GM10248 (cell line): ENCODE measurements around the gene ABHD1.
A peak's percentile ranks its signal among the peaks of the same experiment; 100 is the strongest.

Experiments used
- CTCF ChIA-PET: fragments of 300-600 bp; sonication (Branson Sonifier 250); formaldehyde crosslinking; extraction: SDS; loops from one replicate; lab custom pipeline; 2021; ENCODE audit warnings: antibody characterized with exemption; lab: Yijun Ruan, JAX
- POLR2A ChIA-PET: fragments of 350-650 bp; sonication (Branson Sonifier 250); formaldehyde crosslinking; extraction: SDS; loops from one replicate; lab custom pipeline; 2020; ENCODE audit warnings: antibody characterized with exemption; lab: Yijun Ruan, JAX
- DNase-seq: peaks from one replicate; pipeline ENCODE4 v3.0.0; 2012; ENCODE audit errors: extremely low spot score
- CTCF ChIP-seq: IDR thresholded peaks from 2 replicates; pipeline ENCODE4 v1.5.1; 2012; ENCODE audit warnings: mild to moderate bottlenecking, low read depth; ENCODE audit errors: extremely low read depth, missing control alignments, control extremely low read depth

ABHD1 gene

GRCh38 chr2:27092696-27093429 lies 30.8 kb upstream of the ABHD1 start:
- ChIA-PET POLR2A (no interaction called here), CTCF (interaction anchor here (1.4 to 10.8 kb wide), 7 partner anchors 8 to 590 kb away, joined by 3 to 105 read pairs (median 6); partner anchors contain the start of gene KHK)
- DNase-seq, result no peak
- TF ChIP-seq CTCF, result no peak

- no peak for DNase-seq
- POLR2A ChIA-PET, result no interaction called here
- TF ChIP-seq CTCF, result no peak
- CTCF ChIA-PET, result interaction anchor here (1.4 to 10.8 kb wide), 7 partner anchors 9 to 590 kb away, joined by 3 to 105 read pairs (median 6); partner anchors contain the start of gene KHK
Observed at GRCh38 chr2:27093430-27094352, 29.9 kb upstream of the ABHD1 start.

GRCh38 chr2:27094353-27094984 lies 29.1 kb upstream of the ABHD1 start:
- TF ChIP-seq CTCF, result no peak
- CTCF ChIA-PET, result interaction anchor here (1.2 to 10.8 kb wide), 7 partner anchors 10 to 210 kb away, joined by 3 to 136 read pairs (median 8); partner anchors contain the start of genes KHK and TRIM54
- DNase-seq, result no peak
- POLR2A ChIA-PET, result no interaction called here

GRCh38 chr2:27095427-27095744 lies 28.2 kb upstream of the ABHD1 start:
- POLR2A ChIA-PET, result no interaction called here

GRCh38 chr2:27095745-27096651 lies 27.6 kb upstream of the ABHD1 start:
- no peak for TF ChIP-seq CTCF
- ChIA-PET CTCF (interaction anchor here (1.0 to 10.8 kb wide), 11 partner anchors 10 to 207 kb away, joined by 3 to 136 read pairs (median 5); partner anchors contain the start of genes KHK and TRIM54), POLR2A (no interaction called here)
- DNase-seq, result peak; percentile 85

More at GRCh38 chr2:27095427-27095744, 28.2 kb upstream of the ABHD1 start:
- TF ChIP-seq CTCF, result no peak
- DNase-seq, result no peak
- CTCF ChIA-PET, result interaction anchor here (1.2 to 10.8 kb wide), 5 partner anchors 10 to 186 kb away, joined by 3 to 136 read pairs (median 33); partner anchors contain the start of genes KHK and TRIM54
